K562 (cell line): ENCODE results near the gene SLC7A4. TPM values are rescaled to one million over a fixed set of nuclear protein-coding genes. Genes with fewer than 3 reads are reported as not detected.
A peak's percentile ranks its signal among the peaks of the same experiment; 100 is the strongest.

ENCODE experiments used
- ATF3 ChIP-seq, 2 experiments: fragments of 450-650 bp in 1 of 2; sonication (generic) in 1 of 2; formaldehyde crosslinking in 1 of 2; IDR thresholded peaks in 1 of 2; conservative IDR thresholded peaks in 1 of 2; 2 replicates each; pipeline versions ENCODE4 v1.6.1 to v1.8.1; 2016 to 2023; ENCODE audit warnings: mild to moderate bottlenecking in 2 of 2, moderate library complexity in 2 of 2, inconsistent platforms in 1 of 2, missing genetic modification reagents in 1 of 2
- BCL6 ChIP-seq: fragments of 250-450 bp; sonication (Bioruptor Pico); IDR thresholded peaks from 2 replicates; pipeline ENCODE4 v1.4.0; 2020
- DEAF1 ChIP-seq: fragments of 450-650 bp; formaldehyde crosslinking; IDR thresholded peaks from 2 replicates; pipeline ENCODE4 v1.4.0; 2020; ENCODE audit warnings: mild to moderate bottlenecking, moderate library complexity
- ETS1 ChIP-seq: conservative IDR thresholded peaks from 2 replicates; pipeline ENCODE4 v1.6.1; 2011; ENCODE audit warnings: low read depth, mild to moderate bottlenecking, low read length; ENCODE audit not compliant: control insufficient read depth
- GABPB1 ChIP-seq: sonication (generic); formaldehyde crosslinking; IDR thresholded peaks from 2 replicates; pipeline ENCODE4 v1.8.0; 2022; ENCODE audit warnings: mild to moderate bottlenecking, missing genetic modification reagents
- GTF2F1 ChIP-seq: IDR thresholded peaks from 2 replicates; pipeline ENCODE4 v1.6.1; 2011; ENCODE audit warnings: low read depth, low read length, improper control_type of control experiment
- HDAC8 ChIP-seq: fragments of 450-650 bp; IDR thresholded peaks from 2 replicates; pipeline ENCODE4 v1.6.1; 2016; ENCODE audit warnings: mild to moderate bottlenecking, missing genetic modification characterization, moderate library complexity, missing compliant biosample characterization
- HNRNPL ChIP-seq: fragments of 200-400 bp; formaldehyde crosslinking; IDR thresholded peaks from 2 replicates; pipeline ENCODE4 v1.6.1; 2017; ENCODE audit warnings: low read depth, mild to moderate bottlenecking, low read length
- MED1 ChIP-seq: sonication (generic); formaldehyde crosslinking; IDR thresholded peaks from 2 replicates; pipeline ENCODE4 v1.8.1; 2023; ENCODE audit warnings: missing genetic modification reagents, borderline replicate concordance
- NFE2L1 ChIP-seq: fragments of 450-650 bp; IDR thresholded peaks from 2 replicates; pipeline ENCODE4 v1.6.1; 2016; ENCODE audit warnings: missing genetic modification characterization, low read depth, mild to moderate bottlenecking, missing compliant biosample characterization, moderate library complexity, borderline replicate concordance
- NR2C1 ChIP-seq, 2 experiments: fragments of 450-650 bp; IDR thresholded peaks; 2 replicates each; pipeline ENCODE4 v1.6.1; 2017; ENCODE audit warnings: mild to moderate bottlenecking in 2 of 2, antibody characterized with exemption in 1 of 2, inconsistent platforms in 1 of 2, missing compliant biosample characterization in 1 of 2, missing genetic modification characterization in 1 of 2
- PCBP2 ChIP-seq: fragments of 200-400 bp; formaldehyde crosslinking; IDR thresholded peaks from 2 replicates; pipeline ENCODE4 v1.6.1; 2018; ENCODE audit warnings: low read length, low read depth, mild to moderate bottlenecking, moderate library complexity; ENCODE audit not compliant: poor library complexity, severe bottlenecking
- PRPF4 ChIP-seq: fragments of 200-400 bp; formaldehyde crosslinking; IDR thresholded peaks from one replicate; pipeline ENCODE4 v1.6.1; 2017; ENCODE audit warnings: low read length, low read depth, mild to moderate bottlenecking; ENCODE audit not compliant: insufficient read depth, poor library complexity, severe bottlenecking
- PTTG1 ChIP-seq: fragments of 450-650 bp; IDR thresholded peaks from 2 replicates; pipeline ENCODE4 v1.6.1; 2016; ENCODE audit warnings: low read depth, mild to moderate bottlenecking, missing genetic modification characterization, missing compliant biosample characterization
- RBM14 ChIP-seq: fragments of 200-400 bp; formaldehyde crosslinking; IDR thresholded peaks from 2 replicates; pipeline ENCODE4 v1.6.1; 2018; ENCODE audit warnings: low read depth, mild to moderate bottlenecking, low read length, moderate library complexity, borderline replicate concordance; ENCODE audit not compliant: insufficient read depth
- TAF9B ChIP-seq: fragments of 450-650 bp; IDR thresholded peaks from 2 replicates; pipeline ENCODE4 v1.6.1; 2018; ENCODE audit warnings: mild to moderate bottlenecking; ENCODE audit not compliant: partially characterized antibody
- ZBTB1 ChIP-seq: sonication (generic); formaldehyde crosslinking; IDR thresholded peaks from 2 replicates; pipeline ENCODE4 v1.8.1; 2023; ENCODE audit warnings: missing genetic modification reagents, low read depth, mild to moderate bottlenecking, borderline replicate concordance
- ZNF121 ChIP-seq: sonication (generic); formaldehyde crosslinking; conservative IDR thresholded peaks from 2 replicates; pipeline ENCODE4 v1.8.0; 2022; ENCODE audit warnings: missing genetic modification reagents
- ZNF217 ChIP-seq: sonication (generic); formaldehyde crosslinking; IDR thresholded peaks from 2 replicates; pipeline ENCODE4 v1.8.0; 2022; ENCODE audit warnings: mild to moderate bottlenecking, missing genetic modification reagents
- ZSCAN29 ChIP-seq: fragments of 450-650 bp; IDR thresholded peaks from 2 replicates; pipeline ENCODE4 v1.6.1; 2017
- polyA plus RNA-seq, 8 experiments: library from polyadenylated mRNA; depleted of rRNA in 4 of 8; stranded (reverse) in 5 of 8; unstranded in 3 of 8; fragments of >200 nt; fragmentation: Nextera tagmentation in 2 of 8; fragmentation: Illumina TruSeq in 1 of 8; extraction: Ambion mirVana in 2 of 8; extraction: Trizol in 1 of 8; gene quantifications; 2 replicates each; pipeline versions ENCODE4 v1.2.1 to v1.2.3, GENCODE V29; 2011 to 2014; ENCODE audit warnings: inconsistent platforms in 1 of 8, missing spikeins in 1 of 8
- total RNA-seq, 7 experiments: library from RNA; depleted of rRNA in 6 of 7; stranded (reverse); fragments of >200 nt in 6 of 7; fragmentation: Illumina TruSeq in 2 of 7; extraction: Trizol in 2 of 7; gene quantifications; 2 replicates each; pipeline versions ENCODE4 v1.2.1 to v1.2.3, GENCODE V29; 2011 to 2021; ENCODE audit warnings: low replicate concordance in 1 of 7

Gene SLC7A4
- total and polyA plus RNA-seq, 9 of the 15 experiments (the other 6 are each of a cell fraction or from before 2014, with no cell fraction given): not detected

- TF ChIP-seq ATF3 (IDR thresholded peaks at IDR 0.05) (no peak), ATF3 (CRISPR knock-in tag; conservative IDR thresholded peaks at IDR 0.05) (0 out of 2 replicates have a peak, but pooled peaks have one; percentile 23), ETS1 (no peak), NR2C1 (IDR thresholded peaks at IDR 0.05) (no peak), NR2C1 (tag; IDR thresholded peaks at IDR 0.05) (no peak), HDAC8 (no peak), GABPB1 (CRISPR knock-in tag) (0 out of 2 replicates have a peak, but pooled peaks have one; percentile 35), PRPF4 (no peak), PTTG1 (no peak), NFE2L1 (tag) (no peak), HNRNPL (no peak), DEAF1 (CRISPR knock-in tag) (no peak), GTF2F1 (0 out of 2 replicates have a peak, but pooled peaks have one; percentile 14), MED1 (no peak), ZSCAN29 (no peak), RBM14 (no peak), ZNF217 (CRISPR knock-in tag) (no peak), ZBTB1 (CRISPR knock-in tag) (peak; percentile 57; the same call in 1 of the 2 replicates), TAF9B (no peak), PCBP2 (no peak), ZNF121 (CRISPR knock-in tag) (no peak), BCL6 (no peak)
Observed at GRCh38 chr22:21054714-21055563, 22.6 kb upstream of the SLC7A4 start (continued).
